Measurements from ENCODE around the gene DNLZ.

DNLZ gene

DNA sequence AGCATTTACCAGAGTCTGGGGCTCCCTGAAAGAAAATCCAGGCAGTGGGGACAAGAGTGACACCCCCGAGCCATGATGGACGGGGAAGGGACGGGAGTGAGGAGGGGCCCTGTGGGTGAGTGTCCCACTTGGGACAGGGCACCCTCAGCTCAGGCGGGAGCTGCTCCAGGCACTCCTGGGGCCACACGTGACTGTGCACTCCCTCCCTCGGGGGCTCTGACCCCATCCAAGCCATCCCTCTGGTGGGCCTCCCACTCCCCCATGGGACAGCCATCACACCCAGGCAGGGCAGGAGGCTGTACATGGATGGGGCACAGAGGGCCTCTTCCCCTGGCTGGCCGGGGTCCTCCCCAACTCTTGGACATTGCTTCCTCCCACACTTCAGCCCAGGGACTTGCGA is 12.9 kb upstream of the DNLZ start:
- no peak for DNase-seq (ENCODE audit: low read depth in 2 of 2)

DNA sequence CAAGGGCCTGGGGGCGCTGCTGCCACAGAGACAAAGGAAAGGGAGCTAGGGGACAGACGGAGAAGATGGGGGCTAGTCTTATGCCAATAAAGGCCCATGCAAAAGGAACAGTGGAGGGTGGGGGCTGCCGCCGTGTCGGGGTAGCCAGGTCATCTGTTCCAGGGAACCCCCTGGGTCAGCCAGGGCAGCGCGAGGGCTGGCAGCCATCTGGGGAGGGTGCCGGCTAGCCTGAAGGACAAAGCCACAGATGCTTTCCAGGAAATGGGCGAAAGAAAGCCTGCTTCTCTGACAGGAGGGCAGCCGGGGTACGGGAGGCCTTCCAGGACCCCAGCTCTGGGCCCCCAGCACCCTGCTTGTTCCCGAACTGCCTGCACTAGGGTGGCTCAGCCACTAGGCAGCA is 11.6 kb upstream of the DNLZ start:
- DNase-seq (ENCODE audit: low read depth in 2 of 2) = no peak

DNA sequence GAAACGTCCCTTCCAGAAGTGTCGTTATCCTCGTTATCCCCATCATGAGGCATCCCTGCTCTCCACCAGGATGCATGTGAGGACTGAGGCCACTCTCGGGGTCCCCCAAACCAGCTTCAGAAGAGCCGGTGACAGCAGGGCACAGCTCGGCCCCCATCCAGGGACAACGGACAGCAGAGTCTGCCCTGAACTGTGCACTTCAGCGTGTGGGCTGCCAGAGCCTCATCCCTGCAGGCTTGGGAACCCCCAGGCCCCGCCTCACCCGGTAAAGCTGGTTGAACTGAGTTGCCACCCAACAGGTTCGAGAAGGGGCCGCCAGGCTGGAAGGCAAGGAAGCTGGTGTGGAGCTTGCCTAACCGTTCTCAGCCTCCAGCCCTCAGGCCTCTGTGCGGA is 10.6 kb upstream of the DNLZ start:
- no peak for DNase-seq (ENCODE audit: low read depth in 2 of 2)

DNA sequence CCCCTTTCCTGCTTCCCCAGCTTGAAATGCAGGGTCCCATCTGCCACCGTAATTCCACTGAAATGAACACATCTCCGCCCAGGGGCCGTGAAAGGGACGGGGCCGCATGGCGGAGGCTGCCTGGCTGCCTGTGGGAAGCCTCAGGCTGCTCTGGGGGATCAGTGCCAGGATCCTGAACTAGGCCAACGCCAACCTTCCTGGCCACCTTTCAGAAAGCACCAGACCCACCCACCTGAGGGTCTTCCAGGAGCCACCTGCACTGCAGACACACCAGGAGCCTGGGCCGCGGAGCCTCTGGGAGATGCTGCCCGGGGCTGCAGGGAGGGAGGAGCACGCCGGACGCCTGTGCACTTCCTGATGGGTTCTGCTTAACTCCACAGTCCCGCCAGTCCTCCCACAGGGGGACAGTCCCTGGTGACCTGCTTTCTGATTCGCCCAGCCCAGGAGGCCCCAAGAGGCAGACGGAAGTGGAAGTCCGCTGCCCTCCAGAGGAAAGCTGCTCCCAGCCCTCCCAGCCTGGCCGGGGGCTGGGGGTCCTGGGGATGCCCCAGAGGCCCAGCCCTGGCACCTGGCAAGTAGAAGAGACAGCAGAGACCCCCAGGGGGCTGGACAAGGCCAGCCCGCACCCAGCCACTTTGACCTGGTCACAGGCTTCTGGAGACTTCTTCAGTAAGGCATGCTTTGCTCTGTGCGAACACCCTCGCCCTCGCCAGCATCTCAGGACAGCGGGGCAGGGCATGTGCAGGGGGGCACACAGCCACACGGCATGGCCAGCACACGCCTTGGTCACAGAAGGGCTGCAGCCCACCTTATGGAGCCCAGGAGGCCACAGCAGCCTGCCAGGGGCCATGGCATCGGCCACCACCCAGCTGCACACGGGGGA is 10.0 kb upstream of the DNLZ start, which contains the start of gene CARD9:
CARD9 (minus strand) TSS at position 370 of the 883 bp plus-strand sequence. CDS start 1,591 bp downstream, outside the sequence.
- DNase-seq (ENCODE audit: low read depth in 2 of 2) = no peak

DNA sequence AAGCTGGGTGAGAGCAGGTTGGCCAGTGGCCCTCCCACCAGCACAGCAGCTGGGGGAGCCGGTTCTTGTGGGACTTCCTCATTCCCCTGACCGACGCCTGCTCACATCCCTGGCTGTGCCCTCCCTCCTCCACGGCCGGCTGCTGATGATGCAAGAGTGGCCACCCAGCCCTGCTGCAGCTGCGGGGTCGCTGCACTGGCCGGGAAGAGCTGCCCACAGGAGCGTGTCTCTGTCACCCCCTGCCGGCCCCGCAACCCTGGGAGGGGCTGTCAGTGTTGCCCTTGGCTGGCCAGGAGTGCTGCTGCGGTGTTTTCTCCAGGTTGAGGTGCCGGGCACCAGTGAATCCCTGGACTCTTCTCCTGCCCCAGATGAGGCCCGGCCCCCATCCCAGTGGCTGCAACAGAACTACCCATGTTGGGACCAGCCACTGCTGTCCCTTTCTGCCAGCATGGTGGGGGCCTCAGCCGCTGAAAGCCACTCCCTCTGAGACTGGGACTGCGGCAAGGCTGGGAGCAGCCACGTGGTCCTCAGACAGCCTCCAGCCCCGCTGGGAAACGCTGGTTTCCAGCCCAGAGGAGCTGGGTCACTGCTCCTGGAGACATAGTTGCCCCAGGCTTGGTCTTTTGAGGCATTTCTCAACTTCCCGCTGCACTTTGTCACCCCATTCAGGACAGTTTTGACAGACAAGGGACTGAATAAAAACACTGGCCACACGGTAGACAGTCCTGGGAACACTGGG is 9.2 kb upstream of the DNLZ start:
- DNase-seq (ENCODE audit: low read depth in 2 of 2) = no peak

DNA sequence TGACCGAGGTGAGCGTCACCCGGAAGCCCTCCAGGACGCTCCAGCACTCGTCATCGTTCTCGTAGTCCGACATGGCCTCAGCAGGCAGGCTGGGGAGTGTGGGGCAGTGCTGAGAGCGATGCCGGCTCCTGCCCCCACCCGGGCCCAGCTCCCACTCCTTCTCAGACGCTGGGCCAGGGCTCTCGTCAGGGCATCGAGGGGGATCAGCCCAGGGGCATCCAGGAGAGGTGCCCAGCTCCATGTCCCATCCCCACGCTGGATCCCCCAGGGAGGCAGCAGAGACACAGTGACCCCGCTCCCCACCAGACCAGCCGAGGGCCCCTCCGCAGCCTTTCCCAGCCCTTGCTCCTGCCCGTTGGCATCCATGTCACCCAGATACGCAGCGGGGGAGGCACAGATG is 8.5 kb upstream of the DNLZ start:
- DNase-seq (ENCODE audit: low read depth in 2 of 2) = no peak

DNA sequence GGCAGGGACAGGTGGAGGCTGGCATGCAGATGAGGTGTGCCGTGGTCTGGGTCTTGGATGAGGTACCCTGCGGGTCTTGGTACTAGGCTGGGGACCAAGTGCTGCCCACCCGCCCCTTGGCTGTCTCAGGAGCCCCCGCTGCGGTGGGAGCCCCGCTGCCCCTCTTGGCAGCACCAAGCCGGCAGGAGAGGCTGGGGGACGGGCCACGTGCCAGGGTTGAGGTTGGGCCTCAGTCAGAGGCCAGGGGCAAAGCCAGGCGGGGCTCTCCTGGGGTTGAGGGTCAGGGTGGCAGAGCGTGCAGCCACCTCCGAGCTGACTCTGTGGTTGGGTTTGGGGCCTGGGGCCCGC is 8.0 kb upstream of the DNLZ start:
- no peak for DNase-seq (ENCODE audit: low read depth in 2 of 2)

DNA sequence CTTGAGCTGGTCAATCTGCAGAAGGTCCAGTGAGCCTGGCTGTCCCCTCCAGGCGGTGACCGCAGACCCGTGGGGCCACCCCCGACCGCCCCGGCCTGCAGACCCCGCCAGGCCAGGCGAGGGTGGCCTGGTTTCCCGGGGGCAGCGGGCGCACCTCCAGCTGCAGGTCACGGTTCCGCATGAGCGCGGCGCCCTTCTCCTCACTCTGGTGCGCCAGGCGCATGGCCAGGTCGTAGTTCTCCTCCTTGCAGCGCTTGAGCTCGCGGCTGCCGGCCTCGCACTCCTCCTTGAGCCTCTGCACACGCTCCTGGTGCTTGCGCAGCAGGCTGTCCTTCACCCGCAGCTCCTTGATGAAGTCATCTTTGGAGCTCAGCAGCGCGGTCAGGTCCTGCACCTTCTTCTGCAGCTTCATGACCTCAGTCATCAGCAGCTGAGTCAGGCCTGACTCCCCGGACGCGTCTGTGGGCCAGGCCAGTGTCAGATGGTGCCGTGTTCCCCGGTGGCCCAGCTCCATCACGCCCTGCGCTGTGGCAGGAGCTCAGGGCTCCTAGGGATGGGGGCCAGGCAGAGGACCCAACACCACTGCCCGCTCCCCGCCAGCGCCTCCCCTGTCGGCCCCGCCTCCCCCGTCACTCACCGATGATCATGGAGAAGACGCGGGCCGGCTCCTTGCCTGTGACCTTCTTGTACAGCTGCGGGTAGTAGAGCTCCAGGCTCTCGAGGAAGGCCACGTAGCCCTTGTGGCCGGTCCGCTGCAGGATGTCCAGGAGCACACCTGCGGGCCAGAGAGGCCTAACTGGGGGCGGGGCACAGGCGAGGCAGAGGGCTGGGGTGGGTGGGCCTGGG is 7.4 kb upstream of the DNLZ start:
- DNase-seq (ENCODE audit: low read depth in 2 of 2) = no peak

DNA sequence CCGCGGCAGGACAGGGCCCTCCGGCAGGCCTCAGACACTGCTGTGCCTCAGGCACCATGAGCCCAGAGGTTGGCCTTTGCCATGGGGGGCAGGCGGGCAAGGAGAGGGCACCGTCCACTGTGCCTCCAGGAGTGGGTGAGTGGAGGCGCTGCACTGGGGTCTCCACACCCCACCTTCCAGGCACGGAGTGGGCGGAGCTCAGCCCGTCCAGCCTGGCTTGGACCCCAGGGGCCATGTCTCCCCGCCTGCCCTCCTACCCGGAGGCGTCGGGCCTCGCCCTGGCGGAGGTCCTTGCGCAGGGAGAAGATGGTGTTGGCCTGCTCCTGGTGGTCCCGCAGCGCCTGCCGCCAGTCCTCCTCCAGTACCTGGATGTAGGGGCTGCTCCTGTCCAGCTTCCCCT is 6.5 kb upstream of the DNLZ start:
- DNase-seq (ENCODE audit: low read depth in 2 of 2) = no peak

DNA sequence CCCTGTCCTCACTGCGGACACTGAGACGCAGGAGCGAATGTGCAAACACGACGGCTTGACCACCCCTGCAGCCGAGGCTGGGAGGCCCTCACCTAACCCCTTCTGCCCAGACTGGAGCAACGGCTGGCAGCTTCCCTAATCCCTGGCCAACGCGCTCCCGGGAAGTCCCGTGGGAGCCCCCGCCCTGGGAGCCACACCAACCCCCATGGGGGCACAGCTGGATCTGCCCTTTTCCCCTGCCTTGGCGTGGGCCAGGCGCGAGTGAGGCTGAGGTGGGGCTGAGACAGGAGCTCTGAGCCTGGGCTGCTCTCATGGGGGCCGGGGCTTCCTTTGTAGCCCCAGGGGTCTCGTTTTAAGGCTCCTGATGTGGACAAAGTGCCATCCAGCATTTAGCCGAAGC is 4.6 kb upstream of the DNLZ start:
- DNase-seq (ENCODE audit: low read depth in 2 of 2) = no peak

DNA sequence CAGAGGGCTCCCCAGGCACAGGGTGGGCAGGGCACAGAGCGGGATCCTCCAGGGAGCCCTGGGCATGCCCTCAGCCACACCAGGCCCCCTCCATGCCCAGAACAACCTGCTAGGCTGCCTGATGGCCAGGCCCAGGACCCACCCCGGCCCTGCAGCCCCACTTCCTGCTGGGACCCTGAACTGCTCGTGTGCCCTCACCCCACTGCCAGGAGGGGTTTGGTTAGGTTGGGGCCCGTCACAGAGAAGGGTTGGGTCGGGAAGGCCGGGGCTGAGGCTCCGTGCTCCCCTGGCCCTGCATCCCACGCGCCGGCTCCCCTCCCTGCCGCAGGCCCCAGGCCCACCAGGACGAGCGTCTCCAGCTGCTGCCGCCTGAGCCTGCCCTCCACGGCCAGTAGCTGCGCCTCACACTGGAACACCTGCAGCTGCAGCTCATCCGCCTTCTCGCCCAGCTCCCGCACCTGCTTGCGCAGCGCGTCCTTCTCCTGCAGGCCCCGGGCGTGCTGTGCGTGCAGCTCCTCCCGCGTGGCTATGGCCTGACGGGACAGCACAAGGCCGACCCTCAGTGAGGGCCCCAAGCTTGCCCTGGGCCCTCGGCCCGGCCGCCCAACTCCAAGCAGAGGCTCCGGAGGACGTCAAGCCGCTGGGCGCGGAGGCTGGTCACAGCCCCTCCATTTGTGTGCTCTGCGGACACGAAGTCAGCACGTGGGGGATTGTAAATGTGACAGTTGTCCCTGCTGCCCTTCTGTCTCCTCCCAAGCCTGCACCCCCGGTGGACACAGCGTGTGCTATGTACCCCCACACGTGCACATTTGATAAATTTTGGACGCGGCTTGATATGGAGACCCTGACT is 4.0 kb upstream of the DNLZ start:
- DNase-seq (ENCODE audit: low read depth in 2 of 2) = no peak

DNA sequence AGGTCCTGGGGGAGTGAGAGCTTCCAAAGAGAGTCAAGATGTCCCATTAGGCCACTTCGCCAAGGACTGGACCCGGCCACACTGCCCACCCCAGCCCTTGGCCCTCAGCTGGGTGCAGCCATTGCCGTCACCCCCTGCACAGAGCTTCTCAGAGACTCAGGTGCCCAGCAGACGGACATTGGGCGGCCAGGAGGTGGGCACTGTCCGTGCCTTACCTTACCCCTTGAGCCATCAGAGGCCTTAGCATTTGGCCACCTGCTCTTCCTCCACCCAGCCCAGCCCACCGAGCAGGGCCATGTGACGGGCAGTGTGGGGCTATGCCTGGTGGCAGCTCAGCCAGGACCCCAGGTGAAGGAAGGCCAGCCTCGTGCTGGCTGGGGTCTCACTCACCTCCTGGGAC is 3.3 kb upstream of the DNLZ start:
- DNase-seq (ENCODE audit: low read depth in 2 of 2) = no peak

DNA sequence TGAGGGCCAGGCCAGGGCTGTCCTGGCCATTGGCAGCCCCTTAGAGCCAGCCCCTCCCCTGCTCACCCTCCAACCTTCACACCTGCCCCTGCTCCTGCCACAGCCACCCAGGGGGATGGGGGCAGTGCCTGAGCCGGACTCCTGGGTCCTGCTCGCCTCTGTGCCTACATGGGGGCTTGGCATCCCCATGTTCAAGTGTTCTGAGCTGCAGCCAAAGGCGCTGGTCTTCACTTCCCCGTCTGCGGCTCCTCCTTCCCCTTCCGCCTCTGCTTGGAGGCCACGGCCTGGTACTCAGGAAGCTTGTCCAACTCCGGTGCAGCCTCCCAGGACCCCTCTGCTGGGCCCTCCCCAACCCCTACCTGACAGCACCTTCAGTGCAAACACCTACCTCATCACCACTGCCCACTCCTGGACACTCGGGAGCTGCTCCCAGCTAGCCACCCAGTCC is 2.3 kb upstream of the DNLZ start:
- DNase-seq (ENCODE audit: low read depth in 2 of 2) = no peak

DNA sequence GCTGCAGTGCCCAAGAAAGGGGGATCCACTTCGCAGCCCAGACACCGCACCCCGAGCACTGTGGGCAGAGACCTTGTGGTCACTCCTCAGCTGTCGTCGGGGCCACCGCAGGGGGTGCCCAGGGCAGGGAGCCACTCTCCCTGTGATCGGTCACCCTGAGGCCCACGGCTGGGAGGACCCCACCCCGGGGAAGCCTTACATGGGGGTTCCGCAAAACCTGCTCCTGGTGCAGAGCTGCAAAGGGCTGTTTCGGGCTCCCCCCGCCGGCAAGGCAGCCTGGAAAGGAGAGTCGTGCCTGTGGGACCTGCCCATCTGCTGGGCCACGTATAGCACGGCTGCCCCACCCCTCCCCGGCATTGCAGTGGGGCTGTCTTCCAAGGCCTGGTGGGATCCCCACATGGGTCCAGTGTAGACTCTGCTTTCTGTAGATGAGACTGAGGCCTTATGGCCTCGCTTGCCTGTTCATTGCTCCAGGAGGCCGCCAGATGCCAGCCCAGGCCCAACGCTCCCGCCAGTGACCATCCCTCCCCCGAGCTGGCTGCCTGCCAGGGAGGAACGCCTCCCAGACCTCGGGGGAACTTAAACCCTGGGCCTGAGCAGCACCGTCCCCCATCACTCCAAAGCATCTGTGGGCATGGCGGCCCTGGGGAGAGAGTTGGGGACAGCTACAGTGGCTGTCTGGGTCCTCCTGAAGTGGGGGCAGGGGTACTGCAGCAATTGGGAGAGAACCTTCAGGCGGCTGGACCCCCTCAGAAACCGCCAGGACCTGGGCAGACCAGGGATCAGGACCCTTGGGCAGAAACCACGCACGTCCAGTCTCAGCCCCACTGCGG is 1.6 kb upstream of the DNLZ start:
- no peak for DNase-seq (ENCODE audit: low read depth in 2 of 2)

DNA sequence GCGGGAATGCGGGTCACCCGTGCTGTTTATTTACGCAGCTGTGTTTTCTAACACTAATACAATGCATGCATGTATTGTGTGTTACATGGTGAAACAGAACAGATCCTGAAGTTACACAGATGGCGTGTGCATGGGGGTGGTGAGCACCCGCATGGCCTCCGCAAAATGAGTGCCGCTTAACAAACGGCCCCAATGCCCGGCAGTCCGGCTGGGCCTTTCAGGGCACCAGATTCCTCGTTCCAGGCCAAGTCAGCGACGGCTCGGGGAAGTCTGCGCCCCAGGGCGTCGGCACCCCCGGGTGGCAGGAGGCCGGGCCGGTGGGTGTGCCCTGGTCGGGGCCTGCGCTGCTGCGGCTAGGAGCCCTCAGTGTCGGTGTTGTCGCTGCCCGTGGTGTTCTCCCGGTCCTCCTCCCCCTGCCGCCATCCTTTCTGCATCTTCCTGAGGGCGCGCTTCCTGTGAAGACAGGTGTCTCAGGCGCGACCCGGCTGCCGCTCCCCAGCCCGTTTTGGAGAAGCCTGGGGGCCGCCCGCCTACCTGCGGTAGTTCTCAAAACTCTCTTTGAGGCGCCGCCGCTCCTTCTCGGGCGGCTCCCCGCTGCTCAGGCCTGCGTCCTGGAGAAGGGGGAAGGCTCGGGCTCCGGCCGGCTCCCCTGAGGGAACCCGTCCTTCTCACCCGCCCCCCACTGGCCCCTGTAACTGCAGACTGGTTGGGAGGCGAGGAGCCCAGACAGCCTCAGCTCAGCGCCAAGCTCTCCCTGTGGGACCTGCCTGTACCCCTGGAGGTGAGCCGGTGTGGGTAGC is 605 bp upstream of the DNLZ start:
- no peak for DNase-seq (ENCODE audit: low read depth in 2 of 2)

DNA sequence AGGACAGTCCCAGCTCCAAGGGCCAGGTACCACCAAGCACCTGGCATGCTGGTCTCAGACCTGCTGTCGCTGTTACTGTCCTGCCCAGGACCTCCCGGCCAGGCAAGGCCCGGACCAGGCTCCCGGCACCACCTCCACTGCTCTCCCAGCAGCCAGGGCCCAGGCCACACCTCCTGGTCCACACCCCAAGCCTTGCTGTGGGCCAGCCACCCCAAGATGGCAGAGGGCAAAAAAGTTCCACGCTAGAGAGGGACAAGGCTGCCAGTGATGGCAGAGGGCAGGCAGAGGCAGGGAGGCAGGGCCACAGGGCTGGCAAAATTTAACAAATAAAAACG is 1.1 kb downstream of the DNLZ start:
- DNase-seq (ENCODE audit: low read depth in 2 of 2) = no peak

DNA sequence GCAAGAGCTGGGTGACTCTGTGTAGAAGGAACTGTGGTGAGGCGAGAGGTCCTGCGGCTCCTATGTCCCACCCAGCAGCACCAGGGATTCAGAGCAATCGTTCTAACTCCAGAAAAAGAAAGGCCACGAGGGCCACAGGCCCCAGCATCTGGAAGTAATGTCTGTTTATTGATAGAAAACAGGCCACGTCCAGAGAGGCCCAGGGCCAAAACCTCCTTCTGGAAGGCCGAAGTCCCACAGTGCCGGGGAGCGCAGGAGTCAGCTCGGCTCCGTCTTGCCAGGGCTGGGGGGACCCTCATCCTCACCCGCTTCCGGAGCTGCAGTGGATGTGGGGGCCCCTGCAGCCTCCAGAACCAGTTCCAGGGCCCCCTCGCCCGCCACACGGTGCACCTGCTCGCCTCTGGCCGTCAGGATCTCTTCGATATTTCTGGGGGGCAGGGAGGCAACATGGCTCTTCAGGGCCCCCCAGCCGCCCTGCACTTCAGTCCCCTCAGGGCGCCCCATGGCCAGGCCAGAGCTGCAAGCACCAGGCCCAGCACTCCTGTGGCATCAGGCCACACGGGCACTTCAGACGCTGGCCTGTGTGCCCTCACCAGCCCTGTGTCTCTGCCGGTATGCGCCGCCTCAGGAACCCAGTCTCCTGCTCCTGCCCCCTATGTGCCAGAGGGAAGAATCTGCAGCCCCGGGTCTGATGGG is 1.6 kb downstream of the DNLZ start:
- DNase-seq (ENCODE audit: low read depth in 2 of 2) = no peak

DNA sequence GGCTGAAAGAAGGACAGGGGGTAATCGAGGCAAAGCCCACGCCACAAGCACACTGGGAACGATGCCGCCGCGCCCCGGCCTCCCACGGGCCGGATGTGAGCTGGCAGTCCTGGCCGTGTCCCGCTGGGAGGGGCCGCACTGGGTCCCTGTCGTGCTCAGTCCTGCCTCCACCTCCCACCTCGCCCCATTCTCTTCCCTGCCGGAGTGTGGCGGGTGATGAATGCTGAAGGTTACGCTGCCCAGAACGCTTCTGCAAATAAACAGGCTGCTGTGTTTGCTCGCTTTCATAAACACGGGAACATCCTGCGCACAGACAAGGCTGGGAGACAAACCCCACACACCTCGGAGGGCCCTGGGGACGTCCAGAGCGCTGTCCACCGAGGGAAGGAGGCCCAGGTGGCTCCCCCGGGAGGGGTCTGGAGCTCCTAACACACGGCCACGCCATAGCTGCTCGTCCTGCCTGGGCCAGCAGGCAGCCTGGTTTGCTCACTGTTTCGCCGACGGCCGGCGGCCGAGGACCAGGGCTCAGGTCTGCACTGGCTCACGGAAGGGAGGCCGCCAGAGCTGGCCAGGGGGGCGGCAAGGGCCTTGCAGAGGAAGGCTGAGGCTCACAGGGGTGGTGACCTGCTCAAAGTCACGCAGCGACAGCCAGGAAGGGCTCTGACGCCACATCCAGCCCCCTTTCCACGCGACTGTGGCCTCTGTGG is 2.3 kb downstream of the DNLZ start:
- DNase-seq (ENCODE audit: low read depth in 2 of 2) = no peak
